A549 (cell line): ENCODE measurements around the gene DSG3.
A peak's percentile ranks its signal among the peaks of the same experiment; 100 is the strongest.

Source experiments
- CBX2 ChIP-seq: fragments of 200-600 bp; sonication (generic); IDR thresholded peaks from 2 replicates; pipeline ENCODE4 v1.6.1; 2016; ENCODE audit warnings: low read depth, mild to moderate bottlenecking, borderline replicate concordance
- CEBPB ChIP-seq, 2 experiments: fragments of >200 bp in 1 of 2; sonication (Bioruptor Twin) in 1 of 2; formaldehyde crosslinking in 1 of 2; IDR thresholded peaks; 2 replicates each; pipeline ENCODE4 v1.6.1; 2012 to 2016
- CTCF ChIP-seq: fragments of >200 bp; sonication (Bioruptor Twin); formaldehyde crosslinking; IDR thresholded peaks from 3 replicates; pipeline ENCODE4 v1.5.1; 2016
- EHMT2 ChIP-seq: fragments of 200-600 bp; sonication (generic); IDR thresholded peaks from 2 replicates; pipeline ENCODE4 v1.6.1; 2016; ENCODE audit warnings: antibody characterized with exemption, low read depth, mild to moderate bottlenecking, moderate library complexity
- GATA3 ChIP-seq: IDR thresholded peaks from 2 replicates; pipeline ENCODE4 v1.6.1; 2012; ENCODE audit warnings: borderline replicate concordance
- HOXB5 ChIP-seq: fragments of 250-450 bp; sonication (Bioruptor Pico); IDR thresholded peaks from 2 replicates; pipeline ENCODE4 v1.5.0; 2020; ENCODE audit warnings: mild to moderate bottlenecking, moderate library complexity
- JUN ChIP-seq, 2 experiments: fragments of >200 bp; sonication (Bioruptor Twin); formaldehyde crosslinking; IDR thresholded peaks; 2 replicates in 1 of 2; 3 replicates in 1 of 2; pipeline ENCODE4 v1.6.1; 2016 to 2017
- JUNB ChIP-seq: fragments of >200 bp; sonication (Bioruptor Twin); formaldehyde crosslinking; IDR thresholded peaks from 2 replicates; pipeline ENCODE4 v1.6.1; 2016
- MAFK ChIP-seq: fragments of 450-650 bp; IDR thresholded peaks from 2 replicates; pipeline ENCODE4 v1.6.1; 2014; ENCODE audit not compliant: partially characterized antibody
- MAX ChIP-seq: IDR thresholded peaks from 2 replicates; pipeline ENCODE4 v1.6.1; 2012
- NFE2L2 ChIP-seq: fragments of 150-350 bp; conservative IDR thresholded peaks from 2 replicates; pipeline ENCODE4 v1.6.1; 2014; ENCODE audit warnings: low read length
- RAD21 ChIP-seq, 2 experiments: fragments of >200 bp in 1 of 2; sonication (Bioruptor Twin) in 1 of 2; formaldehyde crosslinking in 1 of 2; IDR thresholded peaks in 1 of 2; conservative IDR thresholded peaks in 1 of 2; 2 replicates in 1 of 2; 3 replicates in 1 of 2; pipeline ENCODE4 v1.6.1; 2012 to 2018; ENCODE audit warnings: inconsistent platforms in 1 of 2
- USF2 ChIP-seq: fragments of 450-650 bp; IDR thresholded peaks from 2 replicates; pipeline ENCODE4 v1.6.1; 2014; ENCODE audit warnings: antibody characterized with exemption

GRCh38 chr18:31497836-31498573 is 50.5 kb downstream of the DSG3 start, which contains the start of gene DSG2:
- TF ChIP-seq CTCF (no peak), MAX (peak; percentile 44; the same call in 1 of the 2 replicates), RAD21 (conservative IDR thresholded peaks at IDR 0.05 in 1 of 2, IDR thresholded peaks at IDR 0.05 in 1 of 2) (no peak), NFE2L2 (no peak), HOXB5 (CRISPR knock-in tag) (no peak), JUNB (no peak), CBX2 (no peak), CEBPB (IDR thresholded peaks at IDR 0.05) (no peak), MAFK (no peak), GATA3 (no peak), EHMT2 (no peak), JUN (IDR thresholded peaks at IDR 0.05) (0 out of 5 replicates have a peak, but pooled peaks of 1 of the 2 experiments have one; percentile 39), USF2 (no peak)
